NT2/D1 (cell line): Measurements from ENCODE around the gene WNT2B.

Source experiments
- YY1 ChIP-seq: IDR thresholded peaks from 2 replicates; pipeline ENCODE4 v1.6.1; 2011; ENCODE audit not compliant: insufficient read length, insufficient read depth
- ZNF274 ChIP-seq: IDR thresholded peaks from 2 replicates; pipeline ENCODE4 v1.6.1; 2011; ENCODE audit warnings: mild to moderate bottlenecking, low read depth, low read length

DNA sequence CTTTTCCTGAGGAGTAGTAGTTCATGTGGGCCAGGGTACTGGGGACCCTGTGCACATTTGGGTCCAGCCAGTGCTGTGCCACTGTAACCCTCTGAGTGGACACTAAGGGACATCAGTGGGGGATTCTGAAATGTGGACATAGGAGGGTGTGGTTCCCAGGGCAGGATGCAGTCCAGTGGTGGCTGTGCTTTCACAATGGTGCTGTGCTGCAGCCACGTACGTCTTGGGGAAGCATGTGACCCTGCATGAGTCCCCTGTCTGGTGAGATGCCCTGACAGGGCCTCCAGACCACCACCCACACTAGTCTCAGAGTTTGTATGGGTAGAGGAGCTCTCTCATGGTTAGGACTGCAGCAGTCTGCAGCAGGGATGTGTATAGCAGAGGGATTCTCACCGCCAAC lies 37.8 kb upstream of the WNT2B start:
- TF ChIP-seq YY1 (no peak), ZNF274 (no peak)
